ENCODE measurements around the gene ZNF655. TPM values are rescaled to one million over a fixed set of nuclear protein-coding genes. Genes with fewer than 3 reads are reported as not detected.

The ZNF655 gene
- total RNA-seq, 2 donors from 2014 or later, result 134 to 135 TPM

GRCh38 chr7:99551334-99551733 is 7.1 kb upstream of the ZNF655 start:
- Mint-ChIP-seq H3K4me3 (peak overlapping the region; percentile 93), H3K4me1 (peaks cover 23% of the 10 kb centered on the region), H3K27ac (peak overlapping the region; percentile 98), H3K27me3 (no peaks in the 10 kb centered on the region), H3K36me3 (ENCODE audit: low read depth) (peaks cover 2% of the 10 kb centered on the region)
- H3K9me3 ChIP-seq (ENCODE audit: control insufficient read depth, low read length, poor library complexity, severe bottlenecking), result no peaks in the 10 kb centered on the region
- DNase-seq, result no peak
- no peak for ATAC-seq

GRCh38 chr7:99551767-99552463 is 6.5 kb upstream of the ZNF655 start, which contains the start of gene FAM200A:
FAM200A (minus strand) TSS chr7:99552114; CDS start chr7:99548407, 3,707 bp downstream.
- peak within 1 kb of the TSS; percentile 93 for H3K4me3 Mint-ChIP-seq
- no peaks in the 10 kb centered on the region for H3K9me3 ChIP-seq (ENCODE audit: control insufficient read depth, low read length, poor library complexity, severe bottlenecking)
- H3K36me3 Mint-ChIP-seq (ENCODE audit: low read depth), result peaks cover 2% of the 10 kb centered on the region
- peak; percentile 65 to 70 (median 69) for DNase-seq
- no peaks in the 10 kb centered on the region for H3K27me3 Mint-ChIP-seq
- ATAC-seq, result peak; percentile 99
- peaks cover 23% of the 10 kb centered on the region for H3K4me1 Mint-ChIP-seq
- H3K27ac Mint-ChIP-seq, result peak within 1 kb of the TSS; percentile 98

- H3K9me3 ChIP-seq (ENCODE audit: control insufficient read depth, low read length, poor library complexity, severe bottlenecking), result no peaks in the 10 kb centered on the region
- peaks cover 4% of the 10 kb centered on the region for H3K36me3 Mint-ChIP-seq (ENCODE audit: low read depth)
- peak overlapping the region; percentile 68 for H3K4me3 Mint-ChIP-seq
- H3K27me3 Mint-ChIP-seq, result no peaks in the 10 kb centered on the region
- peaks cover 31% of the 10 kb centered on the region for H3K4me1 Mint-ChIP-seq
- no peak for DNase-seq
- no peak for ATAC-seq
- peak overlapping the region; percentile 19 for H3K27ac Mint-ChIP-seq
These were observed 5.4 kb upstream of the ZNF655 start for GRCh38 chr7:99553039-99553438.

- peaks cover 33% of the 10 kb centered on the region for H3K4me1 Mint-ChIP-seq
- H3K36me3 Mint-ChIP-seq (ENCODE audit: low read depth), result peaks cover 3% of the 10 kb centered on the region
- ATAC-seq, result no peak
These were observed 3.5 kb upstream of the ZNF655 start for GRCh38 chr7:99554939-99555338.

GRCh38 chr7:99557196-99557607 is 1.2 kb upstream of the ZNF655 start:
- DNase-seq (no peak), ATAC-seq (no peak)
- H3K27ac Mint-ChIP-seq, result peak overlapping the region; percentile 100
- peaks cover 6% of the 10 kb centered on the region for H3K36me3 Mint-ChIP-seq (ENCODE audit: low read depth)
- no peaks in the 10 kb centered on the region for H3K9me3 ChIP-seq (ENCODE audit: control insufficient read depth, low read length, poor library complexity, severe bottlenecking)
- H3K4me3 Mint-ChIP-seq, result peak overlapping the region; percentile 100
- peaks cover 25% of the 10 kb centered on the region for H3K4me1 Mint-ChIP-seq
- H3K27me3 Mint-ChIP-seq, result no peaks in the 10 kb centered on the region

More at GRCh38 chr7:99554939-99555338, 3.5 kb upstream of the ZNF655 start:
- H3K9me3 ChIP-seq (ENCODE audit: control insufficient read depth, low read length, poor library complexity, severe bottlenecking), result no peaks in the 10 kb centered on the region
- Mint-ChIP-seq H3K27me3 (no peaks in the 10 kb centered on the region), H3K4me3 (no peak overlapping the region), H3K27ac (no peak overlapping the region)
- no peak for DNase-seq

GRCh38 chr7:99557940-99558305 is 519 bp upstream of the ZNF655 start:
- ATAC-seq (peak; percentile 77), DNase-seq (no peak)
- Mint-ChIP-seq H3K27ac (peak overlapping the region; percentile 100), H3K36me3 (ENCODE audit: low read depth) (peaks cover 9% of the 10 kb centered on the region), H3K27me3 (no peaks in the 10 kb centered on the region), H3K4me1 (peaks cover 28% of the 10 kb centered on the region), H3K4me3 (peak overlapping the region; percentile 100)
- H3K9me3 ChIP-seq (ENCODE audit: control insufficient read depth, low read length, poor library complexity, severe bottlenecking), result no peaks in the 10 kb centered on the region

GRCh38 chr7:99559175-99559915 is 903 bp downstream of the ZNF655 start:
- ATAC-seq, result no peak

GRCh38 chr7:99560834-99561736 is 2.6 kb downstream of the ZNF655 start:
- Mint-ChIP-seq H3K27ac (peak overlapping the region; percentile 100), H3K4me1 (peaks cover 35% of the 10 kb centered on the region)

More at GRCh38 chr7:99559175-99559915, 903 bp downstream of the ZNF655 start:
- H3K36me3 Mint-ChIP-seq (ENCODE audit: low read depth), result peaks cover 19% of the 10 kb centered on the region
- H3K27me3 Mint-ChIP-seq, result no peaks in the 10 kb centered on the region
- H3K4me1 Mint-ChIP-seq, result peaks cover 35% of the 10 kb centered on the region
- no peaks in the 10 kb centered on the region for H3K9me3 ChIP-seq (ENCODE audit: control insufficient read depth, low read length, poor library complexity, severe bottlenecking)
- peak overlapping the region; percentile 100 for H3K27ac Mint-ChIP-seq
- DNase-seq, result no peak
- H3K4me3 Mint-ChIP-seq, result peak overlapping the region; percentile 100

GRCh38 chr7:99561737-99562051 is 3.3 kb downstream of the ZNF655 start:
- H3K27ac Mint-ChIP-seq, result peak overlapping the region; percentile 57
- H3K27me3 Mint-ChIP-seq, result no peaks in the 10 kb centered on the region
- DNase-seq (no peak), ATAC-seq (no peak)
- H3K4me1 Mint-ChIP-seq, result peaks cover 38% of the 10 kb centered on the region
- peaks cover 22% of the 10 kb centered on the region for H3K36me3 Mint-ChIP-seq (ENCODE audit: low read depth)
- H3K9me3 ChIP-seq (ENCODE audit: control insufficient read depth, low read length, poor library complexity, severe bottlenecking), result no peaks in the 10 kb centered on the region
- H3K4me3 Mint-ChIP-seq, result no peak overlapping the region

More at GRCh38 chr7:99560834-99561736, 2.6 kb downstream of the ZNF655 start:
- DNase-seq (no peak), ATAC-seq (no peak)
- no peaks in the 10 kb centered on the region for H3K9me3 ChIP-seq (ENCODE audit: control insufficient read depth, low read length, poor library complexity, severe bottlenecking)
- Mint-ChIP-seq H3K27me3 (no peaks in the 10 kb centered on the region), H3K4me3 (no peak overlapping the region), H3K36me3 (ENCODE audit: low read depth) (peaks cover 22% of the 10 kb centered on the region)

GRCh38 chr7:99562114-99562784 is 3.8 kb downstream of the ZNF655 start:
- ATAC-seq (no peak), DNase-seq (no peak)
- H3K4me1 Mint-ChIP-seq, result peaks cover 36% of the 10 kb centered on the region
- no peaks in the 10 kb centered on the region for H3K27me3 Mint-ChIP-seq
- no peak overlapping the region for H3K4me3 Mint-ChIP-seq
- H3K27ac Mint-ChIP-seq, result peak overlapping the region; percentile 57
- H3K36me3 Mint-ChIP-seq (ENCODE audit: low read depth), result peaks cover 22% of the 10 kb centered on the region
- H3K9me3 ChIP-seq (ENCODE audit: control insufficient read depth, low read length, poor library complexity, severe bottlenecking), result no peaks in the 10 kb centered on the region

- H3K27ac Mint-ChIP-seq, result peak overlapping the region; percentile 57
- H3K4me1 Mint-ChIP-seq, result peaks cover 32% of the 10 kb centered on the region
- no peaks in the 10 kb centered on the region for H3K9me3 ChIP-seq (ENCODE audit: control insufficient read depth, low read length, poor library complexity, severe bottlenecking)
- DNase-seq, result no peak
- H3K27me3 Mint-ChIP-seq, result no peaks in the 10 kb centered on the region
- ATAC-seq, result no peak
- H3K36me3 Mint-ChIP-seq (ENCODE audit: low read depth), result peaks cover 22% of the 10 kb centered on the region
- H3K4me3 Mint-ChIP-seq, result peak overlapping the region; percentile 9
These were observed 4.4 kb downstream of the ZNF655 start for GRCh38 chr7:99562832-99563231.

- H3K4me3 Mint-ChIP-seq, result no peak overlapping the region
These were observed 5.2 kb downstream of the ZNF655 start for GRCh38 chr7:99563650-99564049.

More at GRCh38 chr7:99563650-99564049, 5.2 kb downstream of the ZNF655 start:
- Mint-ChIP-seq H3K4me1 (peaks cover 28% of the 10 kb centered on the region), H3K27me3 (no peaks in the 10 kb centered on the region), H3K27ac (peak overlapping the region; percentile 76), H3K36me3 (ENCODE audit: low read depth) (peaks cover 19% of the 10 kb centered on the region)
- ATAC-seq (no peak), DNase-seq (no peak)
- H3K9me3 ChIP-seq (ENCODE audit: control insufficient read depth, low read length, poor library complexity, severe bottlenecking), result no peaks in the 10 kb centered on the region

Measured in T-helper 17 cell (primary cell).